ENCODE data around the gene GARIN5A. TPM values are rescaled to one million over a fixed set of nuclear protein-coding genes. Genes with fewer than 3 reads are reported as not detected.

The GARIN5A gene
- total and polyA plus RNA-seq, 2 of the 8 experiments (the other 6 are each of a cell fraction or from before 2014, with no cell fraction given) = 9.1 to 18.5 TPM

DNA sequence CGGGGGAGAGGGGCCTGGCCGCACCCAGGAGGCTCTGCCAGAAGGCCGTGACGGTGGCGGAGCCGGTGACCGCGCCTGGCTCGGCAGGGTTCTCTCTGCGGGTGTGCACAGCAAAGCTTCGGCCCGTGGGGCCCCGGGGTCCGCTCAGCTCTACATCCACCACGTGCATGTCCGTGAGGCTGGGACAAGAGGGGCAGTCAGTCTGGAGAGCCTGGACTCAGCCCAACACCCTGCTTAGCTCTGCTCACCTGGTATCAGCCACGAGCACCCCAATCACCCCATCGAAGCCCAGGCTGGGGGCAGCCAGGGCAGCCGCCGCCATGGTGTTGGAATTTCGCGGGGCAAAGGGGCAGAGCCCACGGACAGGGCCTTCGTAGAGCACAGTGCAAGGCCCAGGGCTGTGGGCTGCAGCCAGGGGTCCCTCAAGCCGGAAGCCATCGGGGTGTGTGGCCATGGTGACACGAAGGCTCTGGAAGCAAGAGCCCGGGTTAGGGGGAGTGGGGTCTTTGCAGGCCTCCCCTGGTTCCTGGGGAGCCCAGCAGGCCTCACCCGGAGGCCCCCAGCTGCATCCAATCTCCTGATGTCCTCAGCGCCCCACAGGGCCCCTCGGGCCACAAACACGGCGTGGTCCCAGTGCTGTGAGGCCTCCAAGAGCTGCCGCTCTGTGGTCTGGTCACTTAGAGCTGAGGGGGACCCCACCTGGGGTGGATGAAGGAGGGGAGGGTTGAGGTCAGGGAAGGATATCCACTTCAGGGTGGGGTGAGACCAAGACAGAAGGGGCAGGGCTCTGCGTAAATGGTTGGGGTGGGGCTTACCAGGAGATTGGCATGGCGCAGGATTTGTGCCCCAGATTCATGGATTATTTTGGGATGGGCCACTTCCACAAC is 35.7 kb upstream of the GARIN5A start (continued):
- no peak for TF ChIP-seq RFX5 (IDR thresholded peaks at IDR 0.05; ENCODE audit: borderline replicate concordance, low read depth, low read length)
- no peak for TF ChIP-seq RBBP5 (IDR thresholded peaks at IDR 0.05; ENCODE audit: borderline replicate concordance, low read depth, low read length)
- TF ChIP-seq ZNF274 (IDR thresholded peaks at IDR 0.05; ENCODE audit: borderline replicate concordance, extremely low read depth, low read length) = no peak
- no peak for TF ChIP-seq TAF7 (optimal IDR thresholded peaks at IDR 0.05; ENCODE audit: borderline replicate concordance, low read depth, low read length)
- no peak for TF ChIP-seq GTF2F1 (IDR thresholded peaks at IDR 0.05; ENCODE audit: borderline replicate concordance, low read depth, low read length)
- TF ChIP-seq CTBP2 (IDR thresholded peaks at IDR 0.05; ENCODE audit: borderline replicate concordance, insufficient read depth, insufficient read length, low read length) = no peak
